Measurements from ENCODE around the gene RHO. TPM values are rescaled to one million over a fixed set of nuclear protein-coding genes. Genes with fewer than 3 reads are reported as not detected.

Gene RHO
- total RNA-seq, 1 donor from 2014 or later = not detected

GRCh38 chr3:129500334-129500658, 28.1 kb upstream of the RHO start:
- Mint-ChIP-seq H3K9me3 (no peaks in the 10 kb centered on the region), H3K36me3 (ENCODE audit: low read depth) (peaks cover 7% of the 10 kb centered on the region), H3K4me3 (no peak overlapping the region), H3K4me1 (peaks cover 6% of the 10 kb centered on the region), H3K27me3 (ENCODE audit: low read depth) (no peaks in the 10 kb centered on the region), H3K27ac (ENCODE audit: unreplicated experiment) (peak overlapping the region; percentile 17)
- TF ChIP-seq CTCF (conservative IDR thresholded peaks at IDR 0.05) = no peak
- no peak for DNase-seq (ENCODE audit: low read depth, low spot score)

- Mint-ChIP-seq H3K27ac (ENCODE audit: unreplicated experiment) (no peak overlapping the region), H3K9me3 (no peaks in the 10 kb centered on the region), H3K4me1 (peaks cover 6% of the 10 kb centered on the region), H3K4me3 (no peak overlapping the region), H3K36me3 (ENCODE audit: low read depth) (peaks cover 7% of the 10 kb centered on the region), H3K27me3 (ENCODE audit: low read depth) (no peaks in the 10 kb centered on the region)
- no peak for TF ChIP-seq CTCF (conservative IDR thresholded peaks at IDR 0.05)
- no peak for DNase-seq (ENCODE audit: low read depth, low spot score)
Measured at GRCh38 chr3:129501630-129502029, 26.8 kb upstream of the RHO start.

GRCh38 chr3:129502641-129503408, 25.6 kb upstream of the RHO start:
- no peak overlapping the region for H3K27ac Mint-ChIP-seq (ENCODE audit: unreplicated experiment)
- no peaks in the 10 kb centered on the region for H3K9me3 Mint-ChIP-seq
- no peak for TF ChIP-seq CTCF (conservative IDR thresholded peaks at IDR 0.05)

GRCh38 chr3:129503471-129504291, 24.8 kb upstream of the RHO start:
- DNase-seq (ENCODE audit: low read depth, low spot score) = no peak
- Mint-ChIP-seq H3K27ac (ENCODE audit: unreplicated experiment) (no peak overlapping the region), H3K27me3 (ENCODE audit: low read depth) (no peaks in the 10 kb centered on the region), H3K9me3 (no peaks in the 10 kb centered on the region), H3K4me3 (no peak overlapping the region), H3K4me1 (peaks cover 6% of the 10 kb centered on the region), H3K36me3 (ENCODE audit: low read depth) (peaks cover 7% of the 10 kb centered on the region)
- TF ChIP-seq CTCF (conservative IDR thresholded peaks at IDR 0.05) = no peak

More at GRCh38 chr3:129502641-129503408, 25.6 kb upstream of the RHO start:
- H3K4me3 Mint-ChIP-seq = no peak overlapping the region
- peaks cover 6% of the 10 kb centered on the region for H3K4me1 Mint-ChIP-seq
- no peak for DNase-seq (ENCODE audit: low read depth, low spot score)
- no peaks in the 10 kb centered on the region for H3K27me3 Mint-ChIP-seq (ENCODE audit: low read depth)
- peaks cover 7% of the 10 kb centered on the region for H3K36me3 Mint-ChIP-seq (ENCODE audit: low read depth)

- no peaks in the 10 kb centered on the region for H3K9me3 Mint-ChIP-seq
- no peaks in the 10 kb centered on the region for H3K4me1 Mint-ChIP-seq
- DNase-seq (ENCODE audit: low read depth, low spot score) = no peak
- peaks cover 7% of the 10 kb centered on the region for H3K36me3 Mint-ChIP-seq (ENCODE audit: low read depth)
- no peak overlapping the region for H3K27ac Mint-ChIP-seq (ENCODE audit: unreplicated experiment)
- H3K27me3 Mint-ChIP-seq (ENCODE audit: low read depth) = no peaks in the 10 kb centered on the region
- H3K4me3 Mint-ChIP-seq = no peak overlapping the region
- no peak for TF ChIP-seq CTCF (conservative IDR thresholded peaks at IDR 0.05)
Measured at GRCh38 chr3:129504471-129505100, 23.9 kb upstream of the RHO start.

Data from neural crest cell (in vitro differentiated cells).